CD4-positive, alpha-beta T cell treated with Interleukin-17A for 4 hours (primary cell): Measurements from ENCODE around the gene SLC51B.

Source experiments
- DNase-seq: peaks from one replicate; pipeline ENCODE4 v3.0.0-alpha.2; 2020; ENCODE audit warnings: mixed read lengths

SLC51B gene

DNA sequence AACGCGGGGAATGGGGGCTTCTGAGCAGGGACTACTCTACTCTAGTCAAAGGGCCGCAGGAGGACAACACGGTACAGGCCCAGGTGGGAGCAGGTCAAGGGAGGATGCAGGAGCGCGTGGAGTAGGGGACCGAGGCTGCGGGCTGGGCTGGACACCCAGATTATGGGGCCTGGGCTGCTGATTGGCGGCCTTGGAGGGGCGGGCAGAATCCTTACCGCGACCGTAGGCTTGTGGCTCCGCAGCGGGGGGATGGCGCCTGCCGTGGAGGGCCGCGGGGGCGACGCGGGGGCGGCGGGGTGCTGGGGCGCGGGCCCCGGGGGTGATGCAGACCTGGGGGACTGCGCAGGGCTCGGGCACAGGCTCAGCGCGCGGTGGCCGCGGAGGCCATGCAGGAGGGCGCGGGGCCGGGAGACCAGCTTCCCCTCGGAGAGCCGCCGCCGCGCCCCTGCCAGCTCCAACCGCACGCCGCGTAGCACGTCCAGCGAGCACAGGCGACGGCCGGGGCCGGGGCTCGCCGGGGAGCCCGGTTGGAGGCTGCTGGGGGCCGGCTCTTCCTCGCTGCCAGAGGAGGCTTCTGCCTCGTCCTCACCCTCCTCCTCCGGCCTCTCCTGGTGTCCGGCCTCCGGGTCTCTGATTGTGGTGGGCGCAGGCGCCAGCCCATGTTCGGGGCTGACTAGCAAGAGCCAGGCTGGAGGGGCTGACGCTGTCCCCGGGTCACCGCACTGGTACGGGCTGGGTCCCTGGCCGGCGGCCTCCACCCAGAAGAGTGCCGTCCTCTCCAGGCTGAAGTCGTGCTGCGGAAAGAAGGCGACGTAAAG is 56.9 kb downstream of the SLC51B start:
- DNase-seq, result no peak

DNA sequence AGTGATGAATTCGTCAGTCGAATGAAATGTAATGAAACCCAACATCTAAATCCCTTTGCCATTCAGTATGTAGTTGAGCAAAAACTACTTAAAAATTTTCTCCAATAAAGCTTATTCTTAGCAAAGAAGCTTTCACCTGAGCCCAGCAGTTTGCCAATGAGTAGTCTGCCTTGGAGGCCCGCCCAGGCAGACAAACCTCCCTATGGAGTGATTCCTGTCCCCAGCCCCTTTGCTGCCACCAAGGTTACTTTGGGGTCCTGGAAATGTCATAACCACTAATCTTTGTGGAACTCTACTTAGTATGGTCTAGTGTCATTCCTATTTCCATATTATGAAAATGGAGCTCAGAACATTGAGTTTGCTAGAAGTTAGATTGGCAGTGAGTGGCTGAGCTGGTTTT is 57.7 kb downstream of the SLC51B start:
- DNase-seq, result no peak
